Measurements from ENCODE around the gene BCLAF3.

GRCh38 chrX:19953145-19953544 lies 37.7 kb downstream of the BCLAF3 start:
- TF ChIP-seq POLR2A (IDR thresholded peaks at IDR 0.05) (no peak), CTCF (IDR thresholded peaks at IDR 0.05) (no peak), EP300 (IDR thresholded peaks at IDR 0.05) (no peak)
